H1 (cell line): ENCODE results near the gene C11orf54.

Experiments used
- CTCF ChIP-seq, 3 experiments: IDR thresholded peaks; 1 replicate in 2 of 3; 2 replicates in 1 of 3; pipeline versions ENCODE4 v1.5.1 to v1.6.1; 2011; ENCODE audit warnings: low read length in 3 of 3, mild to moderate bottlenecking in 3 of 3, inconsistent platforms in 2 of 3, low read depth in 1 of 3, moderate library complexity in 1 of 3; ENCODE audit not compliant: insufficient read depth in 1 of 3; ENCODE audit errors: control extremely low read depth in 1 of 3
- EGR1 ChIP-seq: IDR thresholded peaks from 2 replicates; pipeline ENCODE4 v1.6.1; 2011; ENCODE audit warnings: low read depth, low read length, borderline replicate concordance
- EZH2 ChIP-seq: fragments of 200-600 bp; sonication (generic); IDR thresholded peaks from 2 replicates; pipeline ENCODE4 v1.7.1; 2012; ENCODE audit warnings: low read depth, mild to moderate bottlenecking, moderate library complexity, low read length, inconsistent platforms; ENCODE audit not compliant: severe bottlenecking
- GTF2F1 ChIP-seq: IDR thresholded peaks from 2 replicates; pipeline ENCODE4 v1.6.1; 2012; ENCODE audit warnings: low read depth, low read length, improper control_type of control experiment, borderline replicate concordance
- HDAC2 ChIP-seq, 2 experiments: fragments of 300-600 bp in 1 of 2; sonication (generic) in 1 of 2; IDR thresholded peaks; 2 replicates each; pipeline ENCODE4 v1.6.1; 2011 to 2012; ENCODE audit warnings: low read depth in 2 of 2, low read length in 2 of 2, mild to moderate bottlenecking in 2 of 2, moderate library complexity in 2 of 2, borderline replicate concordance in 1 of 2, inconsistent platforms in 1 of 2
- JUND ChIP-seq: IDR thresholded peaks from 2 replicates; pipeline ENCODE4 v1.6.1; 2011; ENCODE audit warnings: mild to moderate bottlenecking, improper control_type of control experiment, low read length
- POLR2A ChIP-seq, 2 experiments: IDR thresholded peaks; 1 replicate in 1 of 2; 2 replicates in 1 of 2; pipeline ENCODE4 v1.6.1; 2011; ENCODE audit warnings: low read depth in 2 of 2, low read length in 2 of 2, mild to moderate bottlenecking in 2 of 2; ENCODE audit errors: control extremely low read depth in 1 of 2
- POLR2AphosphoS5 ChIP-seq: IDR thresholded peaks from 2 replicates; pipeline ENCODE4 v1.6.1; 2011; ENCODE audit warnings: low read depth, low read length
- TCF12 ChIP-seq: IDR thresholded peaks from 2 replicates; pipeline ENCODE4 v1.6.1; 2011; ENCODE audit warnings: low read depth, mild to moderate bottlenecking, low read length
- YY1 ChIP-seq: IDR thresholded peaks from 2 replicates; pipeline ENCODE4 v1.6.1; 2011; ENCODE audit warnings: low read depth, mild to moderate bottlenecking, low read length
- ZNF274 ChIP-seq: IDR thresholded peaks from 2 replicates; pipeline ENCODE4 v1.7.0; 2012; ENCODE audit warnings: low read length, borderline replicate concordance; ENCODE audit errors: extremely low read depth
- TF ChIP-seq, protein P1 (sequence below): IDR thresholded peaks from 2 replicates; pipeline ENCODE4 v1.6.1; 2012; ENCODE audit warnings: low read length, inconsistent platforms

DNA sequence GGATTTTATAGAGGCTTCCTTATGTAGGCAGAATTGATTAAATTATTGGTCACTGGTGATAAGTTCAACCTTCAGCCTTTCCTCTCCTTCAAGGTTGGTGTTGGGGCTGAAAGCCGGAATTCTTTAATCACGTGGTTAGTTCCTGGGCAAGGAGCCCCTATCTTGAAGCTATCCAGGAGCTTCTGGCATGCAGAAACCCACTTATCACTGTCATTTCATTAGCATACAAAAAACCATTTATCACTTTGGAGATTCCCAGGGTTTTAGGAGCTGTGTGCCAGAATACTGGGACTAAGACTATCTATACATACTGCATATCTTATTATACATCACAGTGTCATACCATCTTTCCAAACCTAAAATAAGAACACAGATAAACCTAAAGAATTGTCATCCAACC lies 24.1 kb downstream of the C11orf54 start:
- TF ChIP-seq POLR2AphosphoS5 (no peak), ZNF274 (no peak), EZH2 (no peak), GTF2F1 (no peak), POLR2A (IDR thresholded peaks at IDR 0.05; ENCODE audit: control extremely low read depth in 1 of 2, low read depth in 2 of 2, low read length in 2 of 2) (no peak), CTCF (IDR thresholded peaks at IDR 0.05; ENCODE audit: control extremely low read depth in 1 of 3, insufficient read depth in 1 of 3, low read depth in 1 of 3, low read length in 3 of 3) (no peak), YY1 (no peak), TCF12 (no peak), JUND (no peak), HDAC2 (IDR thresholded peaks at IDR 0.05; ENCODE audit: borderline replicate concordance in 1 of 2, low read depth in 2 of 2, low read length in 2 of 2) (no peak), EGR1 (no peak)
- TF ChIP-seq, protein P1, sequence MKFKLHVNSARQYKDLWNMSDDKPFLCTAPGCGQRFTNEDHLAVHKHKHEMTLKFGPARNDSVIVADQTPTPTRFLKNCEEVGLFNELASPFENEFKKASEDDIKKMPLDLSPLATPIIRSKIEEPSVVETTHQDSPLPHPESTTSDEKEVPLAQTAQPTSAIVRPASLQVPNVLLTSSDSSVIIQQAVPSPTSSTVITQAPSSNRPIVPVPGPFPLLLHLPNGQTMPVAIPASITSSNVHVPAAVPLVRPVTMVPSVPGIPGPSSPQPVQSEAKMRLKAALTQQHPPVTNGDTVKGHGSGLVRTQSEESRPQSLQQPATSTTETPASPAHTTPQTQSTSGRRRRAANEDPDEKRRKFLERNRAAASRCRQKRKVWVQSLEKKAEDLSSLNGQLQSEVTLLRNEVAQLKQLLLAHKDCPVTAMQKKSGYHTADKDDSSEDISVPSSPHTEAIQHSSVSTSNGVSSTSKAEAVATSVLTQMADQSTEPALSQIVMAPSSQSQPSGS, result no peak
